Liver (tissue), 9 donors: ENCODE results near the gene DCAKD. TPM values are rescaled to one million over a fixed set of nuclear protein-coding genes. Genes with fewer than 3 reads are reported as not detected.

ENCODE experiments used
- DNase-seq: peaks from one replicate; pipeline ENCODE4 v3.0.0-alpha.2; 2017; ENCODE audit warnings: low spot score
- H3K27ac ChIP-seq, 2 donors: one replicate each; pipeline ENCODE4 v1.7.0; 2013; ENCODE audit warnings: inconsistent platforms in 2 of 2, low read length in 2 of 2, control low read depth in 1 of 2, low read depth in 1 of 2, mild to moderate bottlenecking in 1 of 2
- H3K27me3 ChIP-seq, 4 donors: one replicate each; pipeline versions ENCODE4 v1.6.1 to v1.7.0; 2013; ENCODE audit warnings: low read length in 3 of 4, inconsistent platforms in 1 of 4, mild to moderate bottlenecking in 1 of 4, moderate library complexity in 1 of 4; ENCODE audit not compliant: control insufficient read depth in 4 of 4, insufficient read depth in 4 of 4
- H3K36me3 ChIP-seq, 4 donors: one replicate each; pipeline versions ENCODE4 v1.6.1 to v1.7.0; 2013; ENCODE audit warnings: low read length in 3 of 4, mild to moderate bottlenecking in 3 of 4, low read depth in 1 of 4, moderate library complexity in 1 of 4; ENCODE audit not compliant: control insufficient read depth in 4 of 4, insufficient read depth in 3 of 4
- H3K4me1 ChIP-seq, 4 donors: one replicate each; pipeline versions ENCODE4 v1.6.1 to v1.7.0; 2013; ENCODE audit warnings: low read length in 3 of 4, mild to moderate bottlenecking in 3 of 4, moderate library complexity in 1 of 4; ENCODE audit not compliant: control insufficient read depth in 4 of 4, insufficient read depth in 4 of 4
- H3K4me3 ChIP-seq, 3 donors: one replicate each; pipeline versions ENCODE4 v1.6.1 to v1.7.0; 2013; ENCODE audit warnings: low read length in 3 of 3, control low read depth in 1 of 3, low read depth in 1 of 3, mild to moderate bottlenecking in 1 of 3
- H3K9ac ChIP-seq, 2 donors: one replicate each; pipeline ENCODE4 v1.7.0; 2013; ENCODE audit warnings: low read length in 2 of 2, mild to moderate bottlenecking in 2 of 2, moderate library complexity in 2 of 2, control low read depth in 1 of 2, low read depth in 1 of 2
- H3K9me3 ChIP-seq, 4 donors: one replicate each; pipeline versions ENCODE4 v1.6.1 to v1.7.0; 2013; ENCODE audit warnings: low read length in 3 of 4; ENCODE audit not compliant: control insufficient read depth in 4 of 4
- EGR1 ChIP-seq, 2 donors: IDR thresholded peaks; 2 replicates each; pipeline ENCODE4 v1.6.1; 2016 to 2018; ENCODE audit warnings: antibody characterized with exemption in 2 of 2, low read depth in 2 of 2
- FOXA1 ChIP-seq: IDR thresholded peaks from 2 replicates; pipeline ENCODE4 v1.6.1; 2016; ENCODE audit warnings: antibody characterized with exemption
- GABPA ChIP-seq, 2 donors: IDR thresholded peaks in 1 of 2; conservative IDR thresholded peaks in 1 of 2; 2 replicates each; pipeline ENCODE4 v1.6.1; 2016; ENCODE audit warnings: antibody characterized with exemption in 2 of 2, mild to moderate bottlenecking in 1 of 2, moderate library complexity in 1 of 2
- HNF4A ChIP-seq, 2 donors: conservative IDR thresholded peaks; 2 replicates each; pipeline ENCODE4 v1.6.1; 2016; ENCODE audit warnings: antibody characterized with exemption in 2 of 2, mild to moderate bottlenecking in 2 of 2
- HNF4G ChIP-seq: IDR thresholded peaks from 2 replicates; pipeline ENCODE4 v1.6.1; 2016; ENCODE audit warnings: antibody characterized with exemption
- JUND ChIP-seq, 2 donors: IDR thresholded peaks; 2 replicates each; pipeline ENCODE4 v1.6.1; 2016; ENCODE audit warnings: antibody characterized with exemption in 2 of 2
- NR2F2 ChIP-seq: IDR thresholded peaks from 2 replicates; pipeline ENCODE4 v1.6.1; 2016; ENCODE audit warnings: antibody characterized with exemption
- RAD21 ChIP-seq, 2 donors: IDR thresholded peaks; 2 replicates each; pipeline ENCODE4 v1.6.1; 2016; ENCODE audit warnings: antibody characterized with exemption in 2 of 2, mild to moderate bottlenecking in 2 of 2
- RXRA ChIP-seq, 2 donors: IDR thresholded peaks; 2 replicates each; pipeline ENCODE4 v1.6.1; 2017 to 2018; ENCODE audit warnings: antibody characterized with exemption in 2 of 2, mild to moderate bottlenecking in 1 of 2
- SP1 ChIP-seq: IDR thresholded peaks from 2 replicates; pipeline ENCODE4 v1.6.1; 2018; ENCODE audit warnings: antibody characterized with exemption, mild to moderate bottlenecking
- TAF1 ChIP-seq: conservative IDR thresholded peaks from 2 replicates; pipeline ENCODE4 v1.6.1; 2016; ENCODE audit warnings: antibody characterized with exemption, mild to moderate bottlenecking
- YY1 ChIP-seq: IDR thresholded peaks from 2 replicates; pipeline ENCODE4 v1.6.1; 2016; ENCODE audit warnings: antibody characterized with exemption, mild to moderate bottlenecking
- WGBS: extraction: QIAGEN DNeasy Blood & Tissue Kit; methylation state at CpG from one replicate; pipeline ENCODE4 v1.1.7; 2013; 5-methylcytosine and 5-hydroxymethylcytosine counted together
- polyA plus RNA-seq, 2 donors: library from polyadenylated mRNA; stranded (reverse) in 1 of 2; unstranded in 1 of 2; fragments of 200-250 nt in 1 of 2; fragments of >200 nt in 1 of 2; fragmentation: Nextera tagmentation in 1 of 2; extraction: Ambion mirVana in 1 of 2; gene quantifications; one replicate each; pipeline versions ENCODE4 v1.2.1 to v1.2.3, GENCODE V29; 2013 to 2015
- total RNA-seq, 2 donors: library from RNA; depleted of rRNA; stranded (reverse); fragments of >200 nt; gene quantifications; one replicate each; pipeline ENCODE4 v1.2.3, GENCODE V29; 2014
- TF ChIP-seq, protein P1 (sequence below): IDR thresholded peaks from 2 replicates; pipeline ENCODE4 v1.6.1; 2016; ENCODE audit warnings: antibody characterized with exemption
- TF ChIP-seq, protein P2 (sequence below): IDR thresholded peaks from 2 replicates; pipeline ENCODE4 v1.6.1; 2016; ENCODE audit warnings: antibody characterized with exemption
- TF ChIP-seq, protein P3 (sequence below): IDR thresholded peaks from 2 replicates; pipeline ENCODE4 v1.6.1; 2016; ENCODE audit warnings: antibody characterized with exemption
- TF ChIP-seq, protein P4 (sequence below): IDR thresholded peaks from 2 replicates; pipeline ENCODE4 v1.6.1; 2016; ENCODE audit warnings: antibody characterized with exemption, mild to moderate bottlenecking
- donor health status: healthy.
- donor health status: healthy.
- donor health status: healthy.
- donor health status: healthy.
- donor health status: healthy.

Gene DCAKD
- total and polyA plus RNA-seq, 4 donors = 9.7 to 22.9 (median 14.6) TPM

DNA sequence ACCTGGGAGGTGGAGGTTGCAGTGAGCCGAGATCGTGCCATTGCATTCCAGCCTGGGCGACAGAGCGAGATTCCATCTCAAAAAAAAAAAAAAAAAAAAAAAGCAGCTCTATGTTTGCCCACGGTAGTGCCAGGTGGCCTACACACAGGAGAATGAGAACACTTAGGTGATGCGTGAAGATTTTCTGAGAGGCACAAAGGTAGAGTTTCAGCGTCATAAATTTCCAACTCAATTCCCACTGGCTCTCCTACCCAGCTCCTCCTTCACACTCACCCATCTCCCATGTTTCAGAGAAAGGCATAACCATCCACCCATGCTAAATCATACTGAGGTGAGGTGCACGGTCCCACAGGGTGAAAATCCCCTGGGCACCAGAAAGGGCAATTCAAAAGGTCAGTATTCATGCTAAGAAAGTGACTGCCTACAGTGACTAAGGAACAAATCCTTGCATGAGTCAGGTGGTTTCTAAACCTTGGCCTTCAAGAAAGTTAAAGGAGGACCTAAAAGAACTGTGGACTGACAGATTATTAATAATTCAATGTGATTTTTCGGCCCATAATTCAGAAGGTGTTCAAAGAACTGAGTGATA, 4.8 kb downstream of the DCAKD start:
- Histone ChIP-seq H3K4me1 (peaks cover 5 to 24% (median 13%) of the 10 kb centered on the region in 4 donors), H3K27ac (no peak overlapping the region), H3K36me3 (no peaks in the 10 kb centered on the region), H3K9me3 (no peaks in the 10 kb centered on the region), H3K9ac (no peak overlapping the region), H3K4me3 (no peak overlapping the region), H3K27me3 (no peaks in the 10 kb centered on the region)
- WGBS = 95% methylated on average over 9 of the region's 9 CpGs
- no peak for TF ChIP-seq SP1
- TF ChIP-seq, protein P1, sequence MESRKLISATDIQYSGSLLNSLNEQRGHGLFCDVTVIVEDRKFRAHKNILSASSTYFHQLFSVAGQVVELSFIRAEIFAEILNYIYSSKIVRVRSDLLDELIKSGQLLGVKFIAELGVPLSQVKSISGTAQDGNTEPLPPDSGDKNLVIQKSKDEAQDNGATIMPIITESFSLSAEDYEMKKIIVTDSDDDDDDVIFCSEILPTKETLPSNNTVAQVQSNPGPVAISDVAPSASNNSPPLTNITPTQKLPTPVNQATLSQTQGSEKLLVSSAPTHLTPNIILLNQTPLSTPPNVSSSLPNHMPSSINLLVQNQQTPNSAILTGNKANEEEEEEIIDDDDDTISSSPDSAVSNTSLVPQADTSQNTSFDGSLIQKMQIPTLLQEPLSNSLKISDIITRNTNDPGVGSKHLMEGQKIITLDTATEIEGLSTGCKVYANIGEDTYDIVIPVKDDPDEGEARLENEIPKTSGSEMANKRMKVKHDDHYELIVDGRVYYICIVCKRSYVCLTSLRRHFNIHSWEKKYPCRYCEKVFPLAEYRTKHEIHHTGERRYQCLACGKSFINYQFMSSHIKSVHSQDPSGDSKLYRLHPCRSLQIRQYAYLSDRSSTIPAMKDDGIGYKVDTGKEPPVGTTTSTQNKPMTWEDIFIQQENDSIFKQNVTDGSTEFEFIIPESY = no peak
- TF ChIP-seq, protein P2, sequence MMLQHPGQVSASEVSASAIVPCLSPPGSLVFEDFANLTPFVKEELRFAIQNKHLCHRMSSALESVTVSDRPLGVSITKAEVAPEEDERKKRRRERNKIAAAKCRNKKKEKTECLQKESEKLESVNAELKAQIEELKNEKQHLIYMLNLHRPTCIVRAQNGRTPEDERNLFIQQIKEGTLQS = no peak
- TF ChIP-seq, protein P3, sequence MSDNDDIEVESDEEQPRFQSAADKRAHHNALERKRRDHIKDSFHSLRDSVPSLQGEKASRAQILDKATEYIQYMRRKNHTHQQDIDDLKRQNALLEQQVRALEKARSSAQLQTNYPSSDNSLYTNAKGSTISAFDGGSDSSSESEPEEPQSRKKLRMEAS = no peak
- TF ChIP-seq GABPA (IDR thresholded peaks at IDR 0.05 in 1 of 2, conservative IDR thresholded peaks at IDR 0.05 in 1 of 2) = no peak
- no peak for TF ChIP-seq NR2F2
- TF ChIP-seq, protein P4, sequence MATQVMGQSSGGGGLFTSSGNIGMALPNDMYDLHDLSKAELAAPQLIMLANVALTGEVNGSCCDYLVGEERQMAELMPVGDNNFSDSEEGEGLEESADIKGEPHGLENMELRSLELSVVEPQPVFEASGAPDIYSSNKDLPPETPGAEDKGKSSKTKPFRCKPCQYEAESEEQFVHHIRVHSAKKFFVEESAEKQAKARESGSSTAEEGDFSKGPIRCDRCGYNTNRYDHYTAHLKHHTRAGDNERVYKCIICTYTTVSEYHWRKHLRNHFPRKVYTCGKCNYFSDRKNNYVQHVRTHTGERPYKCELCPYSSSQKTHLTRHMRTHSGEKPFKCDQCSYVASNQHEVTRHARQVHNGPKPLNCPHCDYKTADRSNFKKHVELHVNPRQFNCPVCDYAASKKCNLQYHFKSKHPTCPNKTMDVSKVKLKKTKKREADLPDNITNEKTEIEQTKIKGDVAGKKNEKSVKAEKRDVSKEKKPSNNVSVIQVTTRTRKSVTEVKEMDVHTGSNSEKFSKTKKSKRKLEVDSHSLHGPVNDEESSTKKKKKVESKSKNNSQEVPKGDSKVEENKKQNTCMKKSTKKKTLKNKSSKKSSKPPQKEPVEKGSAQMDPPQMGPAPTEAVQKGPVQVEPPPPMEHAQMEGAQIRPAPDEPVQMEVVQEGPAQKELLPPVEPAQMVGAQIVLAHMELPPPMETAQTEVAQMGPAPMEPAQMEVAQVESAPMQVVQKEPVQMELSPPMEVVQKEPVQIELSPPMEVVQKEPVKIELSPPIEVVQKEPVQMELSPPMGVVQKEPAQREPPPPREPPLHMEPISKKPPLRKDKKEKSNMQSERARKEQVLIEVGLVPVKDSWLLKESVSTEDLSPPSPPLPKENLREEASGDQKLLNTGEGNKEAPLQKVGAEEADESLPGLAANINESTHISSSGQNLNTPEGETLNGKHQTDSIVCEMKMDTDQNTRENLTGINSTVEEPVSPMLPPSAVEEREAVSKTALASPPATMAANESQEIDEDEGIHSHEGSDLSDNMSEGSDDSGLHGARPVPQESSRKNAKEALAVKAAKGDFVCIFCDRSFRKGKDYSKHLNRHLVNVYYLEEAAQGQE = no peak
- TF ChIP-seq RAD21 (IDR thresholded peaks at IDR 0.05) = no peak
- TF ChIP-seq JUND (IDR thresholded peaks at IDR 0.05) = no peak
- no peak for TF ChIP-seq FOXA1
- TF ChIP-seq TAF1 = no peak
- TF ChIP-seq HNF4G = no peak
- no peak for TF ChIP-seq YY1
- no peak for TF ChIP-seq HNF4A (conservative IDR thresholded peaks at IDR 0.05)
- DNase-seq = no peak

DNA sequence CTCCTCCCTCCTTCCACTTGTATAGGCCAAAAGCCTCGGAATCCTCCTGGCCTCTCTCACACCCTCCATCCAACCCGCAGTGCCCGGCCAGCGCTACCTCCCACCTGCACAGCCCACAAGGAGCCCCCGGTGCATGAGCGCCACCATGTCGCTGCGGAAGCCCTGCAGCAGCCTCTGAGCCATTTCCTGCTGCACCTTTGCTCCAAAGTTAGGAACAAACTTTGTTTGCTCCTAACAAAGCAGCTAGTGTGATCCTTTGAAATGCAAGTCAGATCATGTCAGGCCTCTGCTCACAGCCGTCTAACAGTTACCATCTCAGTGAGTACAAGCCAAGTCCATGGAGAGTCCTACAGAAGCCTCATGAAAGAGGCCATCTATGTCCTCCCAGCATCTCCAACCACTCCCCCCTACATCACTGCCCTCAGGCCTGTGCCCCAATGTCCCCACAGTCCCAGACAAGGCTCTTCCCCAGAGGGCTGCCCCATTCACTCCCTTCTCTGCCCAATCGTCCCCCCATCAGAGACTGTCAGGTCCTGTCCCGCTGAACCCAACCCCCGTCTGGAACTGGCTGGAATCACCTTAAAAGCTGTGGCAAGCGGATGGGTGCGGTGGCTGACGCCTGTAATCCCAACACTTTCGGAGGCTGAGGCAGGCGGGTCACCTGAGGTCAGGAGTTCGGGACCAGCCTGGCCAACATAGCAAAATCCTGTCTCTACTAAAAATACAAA, 7.5 kb downstream of the DCAKD start:
- TF ChIP-seq FOXA1 (no peak), YY1 (no peak), RXRA (IDR thresholded peaks at IDR 0.05) (no peak), EGR1 (IDR thresholded peaks at IDR 0.05; ENCODE audit: low read depth in 2 of 2) (no peak)
- Histone ChIP-seq H3K36me3 (no peaks in the 10 kb centered on the region), H3K27me3 (no peaks in the 10 kb centered on the region), H3K9me3 (no peaks in the 10 kb centered on the region), H3K4me1 (peaks cover 5 to 12% (median 8%) of the 10 kb centered on the region in 4 donors), H3K27ac (no peak overlapping the region), H3K4me3 (no peak overlapping the region), H3K9ac (no peak overlapping the region)
- 90% methylated on average over 18 of the region's 18 CpGs for WGBS
- no peak for DNase-seq
